Fibroblast of skin of left biceps (primary cell): ENCODE data around the gene C10orf71.

Experiments used
- DNase-seq, 2 experiments: peaks; one replicate each; pipeline ENCODE4 v3.0.0-alpha.2; 2013; ENCODE audit warnings: low read depth in 2 of 2

C10orf71 gene

GRCh38 chr10:49274886-49275285, 24.1 kb upstream of the C10orf71 start:
- no peak for DNase-seq

- DNase-seq: no peak
Observed at GRCh38 chr10:49275896-49276295, 23.1 kb upstream of the C10orf71 start.

GRCh38 chr10:49276596-49276995, 22.4 kb upstream of the C10orf71 start:
- DNase-seq: no peak

- DNase-seq: no peak
Observed at GRCh38 chr10:49277973-49278372, 21.0 kb upstream of the C10orf71 start.

- no peak for DNase-seq
Observed at GRCh38 chr10:49278497-49278981, 20.4 kb upstream of the C10orf71 start.

DNA sequence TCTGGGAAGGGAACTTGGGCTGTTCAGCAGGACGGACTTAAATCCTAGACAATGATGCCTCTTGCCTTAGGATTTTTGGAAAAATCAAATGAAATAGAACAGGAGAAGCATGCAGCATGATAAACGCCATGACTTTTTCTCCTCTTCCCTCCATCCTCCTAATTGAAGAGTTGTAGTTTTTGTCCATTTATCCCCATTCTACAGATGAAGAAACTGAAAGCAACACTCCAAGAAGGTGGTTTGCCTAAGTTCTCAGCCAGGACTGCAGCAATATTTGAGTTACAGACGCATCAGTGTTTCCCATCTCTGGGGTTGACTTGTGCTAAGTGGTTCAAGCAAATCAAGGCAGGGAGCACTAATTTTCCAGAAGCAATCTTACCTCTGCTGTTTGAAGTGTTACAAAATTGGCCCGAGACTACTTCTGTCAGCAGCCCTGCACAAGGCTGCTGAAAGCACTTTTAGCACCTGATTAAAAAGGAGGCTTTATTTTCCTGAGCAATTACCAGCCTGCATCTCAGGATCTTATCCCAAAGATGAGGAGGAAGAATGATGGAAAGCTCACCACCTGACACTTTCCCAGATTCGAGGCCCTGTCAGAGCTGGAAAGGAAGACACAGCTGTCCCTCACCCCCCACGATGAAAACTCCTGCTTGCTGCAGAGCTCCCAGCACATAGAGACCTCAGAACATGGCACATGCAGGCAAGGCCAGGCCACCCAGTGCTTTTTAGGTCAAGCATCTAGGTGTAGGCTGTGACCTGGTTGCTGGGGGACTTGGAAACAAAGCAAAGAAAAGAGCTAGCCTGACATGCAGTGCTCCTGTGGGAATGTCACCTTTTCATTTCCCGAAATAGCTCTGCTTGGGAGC, 19.7 kb upstream of the C10orf71 start:
- DNase-seq: no peak

DNA sequence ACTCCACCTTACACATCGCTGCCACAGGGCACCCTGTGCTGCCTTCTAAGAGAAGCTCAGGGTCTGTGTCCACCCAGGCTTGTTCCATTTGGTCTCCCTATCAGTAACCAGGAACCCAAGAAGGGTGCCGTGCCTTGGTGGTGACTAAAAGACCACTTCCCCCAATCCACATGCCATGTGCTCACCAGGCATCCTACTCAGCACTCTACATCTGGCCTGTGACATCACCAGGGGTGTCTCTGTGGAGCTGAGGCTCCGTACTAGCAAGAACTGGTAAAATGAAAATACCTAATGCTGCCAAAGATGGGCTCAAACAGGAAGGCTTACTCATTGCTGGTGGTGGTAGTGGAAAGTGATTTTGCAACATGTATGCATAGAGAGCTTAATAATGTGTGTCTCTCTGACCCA, 19.0 kb upstream of the C10orf71 start:
- peak; percentile 19 to 29 for DNase-seq

- DNase-seq: no peak
Observed at GRCh38 chr10:49281461-49281860, 17.5 kb upstream of the C10orf71 start.

- no peak for DNase-seq
Observed at GRCh38 chr10:49282306-49282705, 16.7 kb upstream of the C10orf71 start.

DNA sequence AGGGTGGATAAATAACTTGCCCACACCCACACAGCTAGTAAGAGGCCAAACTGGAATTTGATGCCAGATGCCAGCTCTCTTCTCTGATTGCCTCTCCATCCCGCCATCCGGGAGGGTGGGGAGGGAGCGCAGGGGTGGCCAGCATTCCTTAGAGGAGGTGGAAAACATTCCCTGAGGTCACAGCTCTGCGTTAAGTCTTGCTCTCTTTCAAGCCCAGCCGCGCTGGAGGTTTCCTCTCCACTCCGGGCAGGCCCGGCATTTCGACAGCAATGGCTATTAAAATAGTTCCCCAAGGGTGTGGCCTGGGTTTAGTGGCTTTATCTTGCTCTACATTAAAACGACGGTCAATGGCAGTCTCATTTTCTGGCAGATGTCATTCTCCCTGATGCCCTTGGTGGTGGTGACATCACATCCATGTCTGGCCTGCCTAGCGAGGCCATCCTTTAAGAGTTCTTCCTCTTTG, 16.1 kb upstream of the C10orf71 start:
- no peak for DNase-seq

GRCh38 chr10:49283491-49283890, 15.5 kb upstream of the C10orf71 start:
- no peak for DNase-seq

- no peak for DNase-seq
Observed at GRCh38 chr10:49284356-49284755, 14.6 kb upstream of the C10orf71 start.

DNA sequence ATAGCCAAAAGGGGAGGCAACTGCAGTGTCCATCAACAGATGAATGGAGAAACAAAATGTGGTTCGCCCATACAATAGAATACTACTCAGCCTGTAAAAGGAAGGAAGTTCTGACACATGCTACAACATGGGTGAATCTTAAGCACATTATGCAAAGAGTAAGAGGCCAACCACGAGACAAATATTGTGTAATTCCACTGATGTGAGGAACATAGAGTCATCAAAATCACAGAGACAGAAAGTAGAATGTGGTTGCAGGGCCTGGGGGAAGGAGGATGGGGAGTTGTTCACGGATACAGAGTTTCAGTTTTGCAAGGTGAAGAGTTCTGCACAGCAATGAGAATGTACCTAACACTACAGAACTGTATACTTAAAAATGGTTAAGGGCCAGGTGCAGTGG, 13.7 kb upstream of the C10orf71 start:
- DNase-seq: no peak

- no peak for DNase-seq
Observed at GRCh38 chr10:49286686-49287085, 12.3 kb upstream of the C10orf71 start.

DNA sequence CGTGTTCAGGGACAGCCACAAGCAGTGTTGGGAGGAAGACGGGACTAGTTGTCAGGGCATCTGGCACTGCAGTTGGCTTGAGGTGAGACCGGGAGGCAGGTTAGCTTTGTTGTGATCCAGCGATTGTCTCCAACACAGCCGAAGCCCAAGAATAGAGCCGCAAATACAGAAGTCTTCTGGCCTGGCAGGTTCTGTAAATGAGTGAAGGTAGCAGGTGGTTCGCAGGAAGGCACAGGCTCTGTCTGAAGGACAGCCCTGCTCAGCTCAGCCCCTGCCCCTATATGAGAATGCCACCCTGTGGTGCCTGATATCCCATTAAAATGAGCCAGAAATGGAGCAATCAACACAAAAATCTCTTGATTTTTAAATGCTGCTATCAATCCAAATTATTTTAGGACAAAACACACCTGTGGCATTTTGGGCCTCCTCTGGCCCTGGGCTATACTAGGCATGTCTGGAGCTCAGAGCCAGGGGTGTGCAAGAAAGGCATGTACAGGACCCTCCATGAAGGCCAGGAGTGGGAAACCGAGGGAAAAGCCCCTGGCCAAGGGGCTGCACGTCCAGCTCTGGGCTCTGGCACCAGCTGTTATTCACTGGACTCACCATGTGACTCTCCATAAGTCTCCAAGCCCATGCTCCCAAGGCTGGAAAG, 11.2 kb upstream of the C10orf71 start:
- no peak for DNase-seq

DNA sequence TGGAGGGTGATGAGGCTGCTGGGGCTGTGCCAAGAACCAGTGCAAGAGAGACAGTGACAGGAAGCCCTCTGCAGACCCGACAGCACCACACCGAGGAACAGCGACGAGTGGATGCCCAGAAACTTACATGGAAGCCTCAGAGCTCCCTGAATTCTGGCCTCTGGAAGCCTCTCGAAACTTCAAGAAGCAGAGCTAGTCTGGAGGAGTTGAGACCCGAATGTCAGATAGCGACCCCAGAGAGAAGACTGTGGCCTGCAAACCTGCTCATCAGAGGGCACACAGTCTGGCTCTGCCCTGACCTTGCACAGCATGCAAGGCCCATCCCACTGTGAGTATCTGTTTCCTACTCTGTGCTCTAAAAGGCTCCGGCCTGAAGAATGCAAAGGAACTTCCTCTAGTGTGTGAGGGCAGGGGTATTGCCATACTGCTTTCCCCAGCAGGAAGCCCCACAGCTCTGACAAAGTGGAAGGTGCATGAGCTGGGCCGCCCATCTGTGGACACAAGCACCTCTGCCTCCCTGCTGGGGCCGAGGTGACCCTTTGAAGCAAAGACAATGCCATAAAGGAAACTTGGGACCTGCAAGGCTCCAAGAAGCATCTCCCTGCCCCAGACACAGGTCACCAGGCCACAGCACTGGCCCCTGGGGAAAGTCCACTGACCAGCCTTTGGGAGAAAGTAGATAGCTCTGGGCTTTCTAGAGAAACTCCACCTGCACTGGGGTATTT, 10.5 kb upstream of the C10orf71 start:
- no peak for DNase-seq

- DNase-seq: no peak
Observed at GRCh38 chr10:49289480-49289879, 9.5 kb upstream of the C10orf71 start.

DNA sequence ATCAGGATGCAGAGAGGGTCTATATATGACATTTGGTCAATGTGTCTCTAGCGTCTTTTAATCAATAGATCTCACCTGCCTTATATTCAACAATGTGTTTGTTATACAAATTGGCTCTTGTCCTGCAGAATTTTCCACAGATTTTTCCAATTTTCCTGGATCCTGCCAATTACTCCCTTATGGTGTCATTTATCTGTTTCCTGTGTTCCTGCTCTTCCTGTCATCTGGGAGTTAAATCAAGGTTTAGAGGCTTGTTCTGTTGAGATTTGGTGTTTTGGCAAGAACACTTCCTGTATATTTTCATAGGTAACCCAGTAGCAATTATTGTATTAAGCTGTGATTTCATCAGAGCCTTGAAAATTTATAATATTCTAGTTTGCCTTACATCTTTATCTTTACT, 8.8 kb upstream of the C10orf71 start:
- DNase-seq: no peak

DNA sequence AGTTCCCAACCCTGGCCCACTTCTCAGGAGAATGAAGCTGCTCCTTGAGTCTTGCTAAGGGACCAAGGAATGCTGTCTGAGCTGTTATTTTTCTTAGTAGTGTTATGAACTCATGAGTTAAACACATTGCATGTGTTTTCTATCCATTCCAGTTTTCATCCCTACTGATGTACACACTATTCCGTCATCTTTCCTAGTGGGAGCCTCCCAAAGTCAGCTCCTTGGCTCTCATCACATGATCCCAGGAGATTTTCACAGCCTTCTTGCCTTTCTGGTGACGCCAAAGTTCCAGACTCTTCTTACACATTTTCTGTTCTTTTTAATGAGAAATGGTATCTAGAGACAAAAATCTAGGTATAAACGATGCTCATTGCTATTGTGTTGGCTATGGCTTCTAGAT, 8.4 kb upstream of the C10orf71 start:
- DNase-seq: no peak

DNA sequence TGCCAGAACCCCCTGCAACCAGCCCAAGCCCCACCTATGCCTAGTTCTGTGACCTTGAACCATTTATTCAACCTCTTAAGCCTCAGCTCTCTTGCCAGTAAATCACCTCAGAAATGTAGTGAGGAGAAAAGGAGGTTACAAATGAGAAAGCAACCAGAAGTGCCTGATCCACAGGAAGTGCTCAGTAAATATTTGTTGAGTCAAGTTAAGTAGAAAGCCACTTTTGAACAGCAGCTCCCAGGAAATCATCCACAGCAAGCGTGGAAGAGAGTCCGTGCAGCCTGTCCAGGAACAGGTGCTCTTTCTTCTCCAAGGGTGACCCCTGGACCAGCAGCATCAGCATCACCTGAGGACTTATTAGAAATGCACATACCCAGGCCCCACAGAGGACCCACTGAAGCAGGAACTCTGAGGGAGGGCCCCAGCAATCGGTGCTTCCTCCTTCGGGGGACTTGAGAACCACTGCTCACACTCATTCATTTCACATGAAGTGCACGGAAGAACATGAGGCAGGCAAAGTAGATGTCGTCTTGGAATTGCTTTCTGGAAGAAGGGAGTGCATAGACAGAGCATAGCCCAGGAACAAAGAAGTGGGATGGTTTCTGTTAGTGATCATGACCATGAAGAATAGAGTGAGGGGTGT, 6.3 kb upstream of the C10orf71 start:
- no peak for DNase-seq

- DNase-seq: no peak
Observed at GRCh38 chr10:49293208-49293603, 5.8 kb upstream of the C10orf71 start.

DNA sequence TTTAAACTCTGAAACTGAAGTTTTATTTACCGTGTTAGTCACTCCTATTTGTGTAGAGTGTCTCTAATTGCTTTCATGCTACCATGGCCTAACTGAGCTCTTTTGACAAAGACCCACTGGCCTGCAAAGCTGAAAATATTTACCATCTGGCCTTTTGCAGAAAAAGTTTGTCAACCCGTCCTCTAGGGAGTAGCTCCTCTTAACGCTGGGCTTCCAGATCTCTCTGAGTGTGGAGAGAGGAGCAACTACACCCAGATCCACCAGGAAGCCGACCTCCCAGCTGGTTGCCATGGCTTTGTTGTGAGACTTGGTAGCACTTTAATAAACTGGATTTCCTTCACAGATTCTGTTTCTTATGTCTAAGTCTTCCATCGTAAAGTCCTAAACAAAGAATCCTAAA, 4.2 kb upstream of the C10orf71 start:
- DNase-seq: no peak
